GM11168 (cell line): ENCODE measurements around the gene CACUL1.
"Not testable (repeated sequence)": the region's sequence is repeated elsewhere in the genome, so short reads cannot be mapped to it uniquely, and the experiment has no call there.

ENCODE experiments used
- in situ Hi-C: fragments of 300-500 bp; cut with MboI; formaldehyde crosslinking; loops from one replicate; pipeline ENCODE4 v1.12.0; 2022; ENCODE audit warnings: low sequenced_read_pairs; ENCODE audit not compliant: unreplicated experiment

Gene CACUL1

GRCh38 chr10:118754556-118755423 lies at the start of gene CACUL1:
Gene CACUL1 (minus strand): TSS chr10:118754970. CDS start chr10:118754762, 208 bp downstream.
- in situ Hi-C loops = no loop called here

DNA sequence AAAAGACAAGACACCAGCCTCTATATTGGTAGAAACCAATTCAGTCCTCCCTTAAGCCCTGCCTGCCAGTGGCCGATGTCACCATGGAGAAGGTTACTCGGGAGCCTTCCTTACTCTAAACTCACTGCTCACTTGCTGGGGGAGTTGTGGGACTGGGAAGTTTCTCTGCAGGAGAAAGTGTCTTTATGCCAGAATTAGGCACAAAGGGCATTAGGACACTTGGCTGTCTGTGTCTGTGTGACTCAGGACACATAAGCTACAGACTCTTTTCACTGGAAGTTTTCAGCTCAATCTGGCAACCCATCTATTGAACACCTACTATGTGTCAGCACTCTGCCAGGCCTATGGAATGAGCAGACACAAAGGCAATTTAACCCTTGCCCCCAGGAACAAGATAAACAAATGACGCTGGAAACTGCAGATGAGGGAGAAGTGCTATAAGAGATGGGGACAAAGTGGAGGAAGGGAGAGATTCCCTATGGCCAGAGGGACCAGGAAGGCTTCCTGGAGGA lies 49.5 kb upstream of the CACUL1 start:
- in situ Hi-C loops = no loop called here

- in situ Hi-C loops = no loop called here
Observed at GRCh38 chr10:118802126-118802793, 47.5 kb upstream of the CACUL1 start.

- in situ Hi-C loops = no loop called here
Observed at GRCh38 chr10:118800920-118801319, 46.1 kb upstream of the CACUL1 start.

- in situ Hi-C loops = no loop called here
Observed at GRCh38 chr10:118799777-118800176, 45.0 kb upstream of the CACUL1 start.

DNA sequence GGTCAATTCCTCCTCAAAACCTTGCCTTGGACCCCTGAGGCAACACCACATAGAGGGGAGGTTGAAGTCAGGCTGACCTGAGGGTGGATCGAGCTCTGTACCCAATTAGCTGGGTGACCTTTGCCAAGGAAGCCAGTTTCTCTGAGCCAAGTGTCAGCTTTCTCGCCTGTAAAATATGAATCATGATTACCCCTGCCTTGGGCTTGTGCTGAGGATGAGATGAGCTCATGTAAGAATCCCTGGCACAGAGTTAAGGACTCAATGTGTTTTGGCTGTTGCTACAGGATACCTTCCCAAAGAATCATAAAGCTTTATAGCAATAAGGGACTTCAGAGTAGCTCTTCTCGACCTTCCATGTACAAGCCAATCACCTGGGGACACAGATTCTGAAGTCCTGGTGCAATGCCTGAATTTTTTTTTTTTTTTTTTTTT lies 43.5 kb upstream of the CACUL1 start:
- in situ Hi-C loops = no loop called here

DNA sequence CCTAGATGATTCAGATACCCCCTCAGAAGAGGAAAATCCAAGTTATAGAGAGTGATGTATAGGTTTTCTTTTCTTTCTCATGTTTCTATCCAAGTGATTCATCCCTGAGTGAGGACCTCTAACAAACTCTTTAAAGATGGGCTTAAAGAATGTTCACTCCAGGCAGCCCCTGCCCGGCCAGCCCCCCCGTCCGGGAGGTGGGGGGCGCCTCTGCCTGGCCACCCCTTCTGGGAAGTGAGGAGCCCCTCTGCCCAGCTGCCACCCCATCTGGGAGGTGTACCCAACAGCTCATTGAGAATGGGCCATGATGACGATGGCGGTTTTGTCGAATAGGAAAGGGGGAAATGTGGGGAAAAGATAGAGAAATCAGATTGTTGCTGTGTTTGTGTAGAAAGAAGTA lies 40.2 kb upstream of the CACUL1 start:
- in situ Hi-C loops = not testable (repeated sequence)

- in situ Hi-C loops = no loop called here
Observed at GRCh38 chr10:118793545-118793944, 38.8 kb upstream of the CACUL1 start.

- in situ Hi-C loops = no loop called here
Observed at GRCh38 chr10:118792526-118792925, 37.8 kb upstream of the CACUL1 start.

GRCh38 chr10:118790058-118790457 lies 35.3 kb upstream of the CACUL1 start:
- in situ Hi-C loops = no loop called here

DNA sequence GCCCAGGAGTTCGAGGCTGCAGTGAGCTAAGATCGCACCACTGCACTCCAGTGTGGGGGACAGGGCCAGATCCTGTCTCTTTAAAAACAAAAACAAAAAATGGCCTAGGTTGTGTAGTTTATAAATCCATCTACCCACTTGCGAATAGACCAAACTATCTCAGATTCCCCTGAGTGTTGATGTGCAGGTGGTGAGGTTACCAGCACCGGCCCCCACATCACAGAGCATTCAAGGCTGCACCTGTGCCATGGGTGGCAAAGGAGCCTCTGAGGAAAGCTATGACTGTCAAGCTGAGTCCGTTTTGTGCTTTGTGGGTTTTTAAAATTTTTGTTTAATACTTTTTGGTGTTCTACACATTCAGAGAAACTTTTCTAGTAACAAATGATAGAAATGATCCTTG lies 30.8 kb upstream of the CACUL1 start:
- in situ Hi-C loops = no loop called here

GRCh38 chr10:118783776-118784545 lies 29.2 kb upstream of the CACUL1 start:
- in situ Hi-C loops = no loop called here

DNA sequence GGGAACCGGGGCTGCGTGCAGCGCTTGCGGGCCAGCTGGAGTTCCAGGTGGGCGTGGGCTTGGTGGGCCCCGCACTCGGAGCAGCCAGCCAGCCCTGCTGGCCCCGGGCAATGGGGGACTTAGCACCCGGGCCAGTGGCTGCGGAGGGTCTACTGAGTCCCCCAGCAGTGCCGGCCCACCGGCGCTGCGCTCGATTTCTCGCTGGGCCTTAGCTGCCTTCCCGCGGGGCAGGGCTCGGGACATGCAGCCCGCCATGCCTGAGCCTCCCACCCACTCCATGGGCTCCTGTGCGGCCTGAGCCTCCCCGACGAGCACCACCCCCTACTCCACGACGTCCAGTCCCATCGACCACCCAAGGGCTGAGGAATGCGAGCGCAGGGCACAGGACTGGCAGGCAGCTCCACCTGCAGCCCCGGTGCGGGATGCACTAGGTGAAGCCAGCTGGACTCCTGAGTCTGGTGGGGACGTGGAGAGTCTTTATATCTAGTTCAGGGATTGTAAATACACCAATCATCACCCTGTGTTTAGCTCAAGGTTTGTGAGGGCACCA lies 28.2 kb upstream of the CACUL1 start:
- in situ Hi-C loops = not testable (repeated sequence)

DNA sequence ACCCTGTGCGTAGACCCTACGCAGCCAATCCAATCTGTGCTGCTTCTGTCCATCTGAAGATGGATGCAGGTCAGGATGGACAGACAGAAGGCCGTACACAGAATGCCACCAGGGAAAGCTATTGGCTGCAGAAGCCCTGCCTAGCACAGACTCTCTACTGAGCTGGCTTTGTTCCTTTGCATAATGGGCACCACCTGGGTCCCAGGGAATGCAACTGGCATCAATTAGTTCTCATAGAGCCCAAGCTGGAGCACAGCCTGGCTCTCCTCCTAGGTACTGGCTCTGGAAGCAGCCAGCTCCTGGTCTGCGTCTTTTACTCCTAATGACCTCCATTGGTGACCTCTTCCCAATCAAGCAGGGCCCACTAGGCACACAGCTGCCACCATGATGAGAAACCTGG lies 26.8 kb upstream of the CACUL1 start:
- in situ Hi-C loops = no loop called here

DNA sequence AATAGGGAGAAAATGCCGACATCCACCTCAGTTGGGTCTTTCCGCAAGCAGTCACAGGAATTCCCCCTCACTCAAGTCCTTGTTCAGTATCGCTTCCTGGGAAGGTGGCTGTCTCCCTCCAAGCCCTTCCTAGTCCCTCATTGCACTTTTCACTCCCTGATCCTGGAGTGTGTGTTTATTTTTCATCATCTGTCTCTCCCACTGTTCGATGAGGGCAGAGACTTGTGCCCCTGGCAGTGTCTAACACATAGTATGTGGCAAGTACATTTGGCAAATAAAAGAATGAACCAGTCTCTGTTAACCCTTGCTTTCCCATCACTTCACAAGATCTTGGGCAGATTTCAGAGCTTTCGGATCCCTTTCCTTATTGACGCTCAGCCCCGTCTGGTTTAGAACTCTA lies 24.0 kb upstream of the CACUL1 start:
- in situ Hi-C loops = no loop called here

GRCh38 chr10:118776960-118777359 lies 22.2 kb upstream of the CACUL1 start:
- in situ Hi-C loops = no loop called here

DNA sequence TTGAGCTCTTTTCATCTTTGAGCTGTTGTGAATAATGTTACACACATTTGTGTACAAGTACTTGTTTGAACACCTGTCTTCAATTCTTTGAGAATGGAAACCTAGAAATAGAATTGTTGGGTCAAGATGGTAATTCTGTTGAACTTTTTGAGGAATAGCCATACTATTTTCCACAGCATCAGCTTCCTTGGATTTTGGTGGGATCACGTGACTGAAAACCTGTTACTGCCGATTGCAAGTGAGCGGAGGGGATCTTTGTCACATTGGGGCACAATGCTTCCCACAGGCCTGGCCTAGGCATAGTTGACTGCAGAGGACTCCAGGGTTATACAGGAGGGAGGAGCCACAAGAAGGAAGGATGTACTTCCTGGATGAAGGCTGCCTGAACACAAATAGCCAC lies 21.3 kb upstream of the CACUL1 start:
- in situ Hi-C loops = no loop called here

GRCh38 chr10:118775478-118775877 lies 20.7 kb upstream of the CACUL1 start:
- in situ Hi-C loops = no loop called here

- in situ Hi-C loops = no loop called here
Observed at GRCh38 chr10:118773041-118773440, 18.3 kb upstream of the CACUL1 start.

DNA sequence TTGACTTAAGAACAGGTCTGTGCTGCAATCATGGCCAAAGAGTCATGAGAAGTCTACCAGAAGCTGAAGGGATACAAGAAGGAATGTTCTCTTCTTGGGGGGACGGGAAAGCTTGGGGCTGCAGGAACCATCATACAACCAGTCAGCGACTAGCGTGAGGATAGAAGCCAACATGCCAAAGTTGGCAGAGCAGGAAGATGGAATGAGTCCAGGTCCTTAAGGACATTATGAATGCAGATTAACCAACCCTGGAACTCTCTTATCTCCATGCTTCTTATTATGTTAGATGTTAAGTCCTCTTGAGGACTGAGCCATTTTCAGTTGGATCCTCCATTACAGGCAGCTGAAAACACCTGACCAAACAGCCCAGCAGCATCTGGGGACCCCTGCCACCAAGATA lies 17.2 kb upstream of the CACUL1 start:
- in situ Hi-C loops = no loop called here
